HG02973 (cell line): ENCODE results near the gene CRYGN.

Source experiments
- ATAC-seq: cut with Tn5 transposase; IDR thresholded peaks from one replicate; pipeline ENCODE4 v1.9.1; 2021; ENCODE audit warnings: moderate library complexity; ENCODE audit not compliant: unreplicated experiment

The CRYGN gene

GRCh38 chr7:151440799-151441445, 981 bp upstream of the CRYGN start:
- ATAC-seq, result no peak

- ATAC-seq, result no peak
These were observed 908 bp downstream of the CRYGN start for GRCh38 chr7:151438864-151439601.

GRCh38 chr7:151437866-151438516, 1.9 kb downstream of the CRYGN start:
- no peak for ATAC-seq

GRCh38 chr7:151437159-151437553, 2.8 kb downstream of the CRYGN start:
- ATAC-seq, result no peak

- no peak for ATAC-seq
These were observed 3.3 kb downstream of the CRYGN start for GRCh38 chr7:151436446-151437158.

- ATAC-seq, result no peak
These were observed 4.0 kb downstream of the CRYGN start for GRCh38 chr7:151435971-151436370.

GRCh38 chr7:151435103-151435916, 4.6 kb downstream of the CRYGN start:
- no peak for ATAC-seq

GRCh38 chr7:151434549-151434948, 5.4 kb downstream of the CRYGN start:
- ATAC-seq, result no peak

GRCh38 chr7:151433721-151434400, 6.1 kb downstream of the CRYGN start:
- ATAC-seq, result no peak

- no peak for ATAC-seq
These were observed 7.1 kb downstream of the CRYGN start for GRCh38 chr7:151432658-151433521.

- ATAC-seq, result no peak
These were observed 8.1 kb downstream of the CRYGN start for GRCh38 chr7:151431768-151432311.

- no peak for ATAC-seq
These were observed 8.6 kb downstream of the CRYGN start for GRCh38 chr7:151431281-151431767.

GRCh38 chr7:151430391-151431205, 9.3 kb downstream of the CRYGN start:
- ATAC-seq, result no peak

GRCh38 chr7:151429560-151430331, 10.2 kb downstream of the CRYGN start:
- no peak for ATAC-seq

- ATAC-seq, result no peak
These were observed 10.7 kb downstream of the CRYGN start for GRCh38 chr7:151429237-151429559.

GRCh38 chr7:151428378-151429236, 11.3 kb downstream of the CRYGN start:
- no peak for ATAC-seq
